Fibroblast of skin of left biceps (primary cell): Measurements from ENCODE around the gene RLIM.

Source experiments
- DNase-seq, 2 experiments: peaks; one replicate each; pipeline ENCODE4 v3.0.0-alpha.2; 2013; ENCODE audit warnings: low read depth in 2 of 2

The RLIM gene

DNA sequence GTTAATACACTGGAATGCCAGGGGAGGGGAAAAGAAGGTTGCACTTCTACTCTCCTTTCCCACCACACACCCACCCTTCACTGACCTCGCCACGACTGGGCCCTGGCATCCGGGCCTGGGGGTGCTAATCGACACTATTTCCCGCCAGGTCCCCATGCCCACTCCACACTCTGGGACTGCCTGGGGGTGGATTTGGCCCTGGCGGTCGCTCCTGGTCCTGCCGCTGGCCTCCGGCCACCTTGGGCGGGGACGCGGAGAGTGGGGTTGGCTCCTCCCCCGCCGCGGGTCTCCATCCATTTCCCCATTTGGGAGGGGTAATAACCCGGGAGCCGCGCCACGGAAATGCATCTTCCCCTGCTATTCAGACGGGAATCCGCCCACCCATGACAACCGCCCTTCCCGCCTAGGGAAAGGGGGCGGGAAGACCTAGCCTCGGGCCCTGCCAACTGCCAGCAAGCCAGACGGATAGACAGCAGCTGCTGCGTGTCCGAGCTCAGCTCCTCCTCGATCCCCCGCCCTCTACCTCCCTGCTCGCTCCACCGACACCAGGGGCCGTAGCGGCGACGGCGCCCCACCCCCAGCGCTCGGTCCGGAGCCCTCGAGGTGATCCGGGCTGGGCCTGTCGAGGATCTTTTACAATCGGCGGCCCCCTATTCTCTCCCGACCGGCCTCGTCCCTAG, 78.1 kb downstream of the RLIM start:
- DNase-seq, result peak; percentile 47 to 49

GRCh38 chrX:74535408-74536151, 78.8 kb downstream of the RLIM start:
- DNase-seq, result no peak
